Measurements from ENCODE around the gene SCUBE3. TPM values are rescaled to one million over a fixed set of nuclear protein-coding genes. Genes with fewer than 3 reads are reported as not detected.

Gene SCUBE3
- total and polyA plus RNA-seq, 2 donors (not counting 1 experiment from before 2014, with no cell fraction given) = not detected

DNA sequence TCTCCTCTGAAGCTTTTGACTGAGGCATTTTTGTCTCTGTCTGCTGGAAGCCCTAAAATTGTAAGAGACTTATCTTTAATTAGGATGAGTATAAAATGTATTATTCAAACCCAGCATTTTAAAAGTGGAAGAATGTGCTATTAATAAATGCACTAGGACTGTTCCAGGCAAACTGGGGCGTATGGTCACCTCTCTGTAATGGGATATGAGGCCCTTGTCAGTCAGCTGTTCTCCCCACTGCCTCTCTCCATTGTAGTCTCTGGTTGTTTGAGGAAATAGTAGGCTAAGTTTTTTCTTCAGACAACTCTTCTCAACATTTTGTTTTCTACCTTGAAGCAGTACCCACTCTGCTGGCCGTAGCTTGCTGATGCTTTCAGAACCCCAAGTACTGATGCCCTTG, 69.6 kb downstream of the SCUBE3 start:
- Histone ChIP-seq H2AFZ (ENCODE audit: insufficient read depth, low read depth, low read length, poor library complexity, severe bottlenecking) (no peak overlapping the region), H3K79me2 (ENCODE audit: control insufficient read depth, insufficient read depth, low read length) (peaks cover 7% of the 10 kb centered on the region), H3K4me3 (ENCODE audit: control extremely low read depth in 1 of 5, extremely low read depth in 1 of 5, insufficient read depth in 1 of 5, low read depth in 2 of 5, low read length in 4 of 5) (no peak overlapping the region), H3K27ac (ENCODE audit: low read length in 2 of 2) (no peak overlapping the region), H3K9me3 (ENCODE audit: control extremely low read depth in 1 of 3, control insufficient read depth in 2 of 3, insufficient read depth in 1 of 3, low read length in 2 of 3) (no peaks in the 10 kb centered on the region), H3K4me2 (replicated peaks; ENCODE audit: low read depth, low read length, poor library complexity, severe bottlenecking) (no peak overlapping the region), H3K9ac (ENCODE audit: low read length) (no peak overlapping the region), H3K4me1 (ENCODE audit: control insufficient read depth in 2 of 2, insufficient read depth in 2 of 2, low read length in 2 of 2) (no peaks in the 10 kb centered on the region), H3K36me3 (replicated peaks in 1 of 2; ENCODE audit: control extremely low read depth in 1 of 2, control insufficient read depth in 1 of 2, extremely low read depth in 1 of 2, insufficient read depth in 2 of 2, low read length in 1 of 2) (peaks cover 7 to 77% of the 10 kb centered on the region in 2 experiments), H3K27me3 (replicated peaks in 1 of 4; ENCODE audit: control extremely low read depth in 1 of 4, control insufficient read depth in 3 of 4, insufficient read depth in 4 of 4, low read length in 3 of 4) (no peaks in the 10 kb centered on the region), H4K20me1 (ENCODE audit: control insufficient read depth, insufficient read depth, low read length, poor library complexity, severe bottlenecking) (peaks cover 4% of the 10 kb centered on the region)
- no CpG with 5 or more reads among the region's 2 CpGs for WGBS (ENCODE audit: insufficient coverage)
- Mint-ChIP-seq H3K27ac (no peak overlapping the region), H3K4me1 (no peaks in the 10 kb centered on the region), H3K4me3 (no peak overlapping the region), H3K27me3 (no peaks in the 10 kb centered on the region), H3K9me3 (ENCODE audit: insufficient read depth) (no peaks in the 10 kb centered on the region)
- POLR2A ChIA-PET = interaction anchor here (0.5 kb wide), 1 partner anchor 362 kb away, joined by 4 read pairs; no protein-coding TSS in a partner anchor
- DNase-seq (no peak), ATAC-seq (ENCODE audit: low read depth) (no peak)
- TF ChIP-seq CTCF (IDR thresholded peaks at IDR 0.05) = no peak
- no peak for TF ChIP-seq EZH2 (IDR thresholded peaks at IDR 0.05; ENCODE audit: borderline replicate concordance, insufficient read depth, low read depth, low read length, poor library complexity, severe bottlenecking)
- intact Hi-C loops (cut with micrococcal nuclease) = no loop called here
- CTCF ChIA-PET = no interaction called here

GRCh38 chr6:35287671-35288396, 74.1 kb downstream of the SCUBE3 start:
- Mint-ChIP-seq H3K4me3 (no peak overlapping the region), H3K27ac (no peak overlapping the region), H3K4me1 (peaks cover 9% of the 10 kb centered on the region), H3K9me3 (ENCODE audit: insufficient read depth) (no peaks in the 10 kb centered on the region), H3K27me3 (no peaks in the 10 kb centered on the region)
- Histone ChIP-seq H3K27me3 (replicated peaks in 1 of 4; ENCODE audit: control extremely low read depth in 1 of 4, control insufficient read depth in 3 of 4, insufficient read depth in 4 of 4, low read length in 3 of 4) (no peaks in the 10 kb centered on the region), H3K9ac (ENCODE audit: low read length) (no peak overlapping the region), H2AFZ (ENCODE audit: insufficient read depth, low read depth, low read length, poor library complexity, severe bottlenecking) (no peak overlapping the region), H3K9me3 (ENCODE audit: control extremely low read depth in 1 of 3, control insufficient read depth in 2 of 3, insufficient read depth in 1 of 3, low read length in 2 of 3) (no peaks in the 10 kb centered on the region), H3K4me3 (ENCODE audit: control extremely low read depth in 1 of 5, extremely low read depth in 1 of 5, insufficient read depth in 1 of 5, low read depth in 2 of 5, low read length in 4 of 5) (no peak overlapping the region), H3K4me2 (replicated peaks; ENCODE audit: low read depth, low read length, poor library complexity, severe bottlenecking) (no peak overlapping the region), H3K4me1 (ENCODE audit: control insufficient read depth in 2 of 2, insufficient read depth in 2 of 2, low read length in 2 of 2) (peaks cover 4 to 10% of the 10 kb centered on the region in 2 donors), H3K27ac (ENCODE audit: low read length in 2 of 2) (no peak overlapping the region), H3K79me2 (ENCODE audit: control insufficient read depth, insufficient read depth, low read length) (no peaks in the 10 kb centered on the region), H3K36me3 (replicated peaks in 1 of 2; ENCODE audit: control extremely low read depth in 1 of 2, control insufficient read depth in 1 of 2, extremely low read depth in 1 of 2, insufficient read depth in 2 of 2, low read length in 1 of 2) (peaks cover 4 to 92% of the 10 kb centered on the region in 2 experiments), H4K20me1 (ENCODE audit: control insufficient read depth, insufficient read depth, low read length, poor library complexity, severe bottlenecking) (no peaks in the 10 kb centered on the region)
- POLR2A ChIA-PET = no interaction called here
- 96% methylated on average over 12 of the region's 12 CpGs for WGBS (ENCODE audit: insufficient coverage)
- DNase-seq (no peak), ATAC-seq (ENCODE audit: low read depth) (no peak)
- CTCF ChIA-PET = interaction anchor here (0.9 kb wide), 1 partner anchor 677 kb away, joined by 3 read pairs; no protein-coding TSS in a partner anchor
- intact Hi-C loops (cut with micrococcal nuclease) = no loop called here
- TF ChIP-seq CTCF (IDR thresholded peaks at IDR 0.05) = no peak
- TF ChIP-seq EZH2 (IDR thresholded peaks at IDR 0.05; ENCODE audit: borderline replicate concordance, insufficient read depth, low read depth, low read length, poor library complexity, severe bottlenecking) = no peak

Measured in B cell (primary cell).